ENCODE data around the gene S1PR4.

Gene S1PR4

GRCh38 chr19:3178377-3178972 is at the start of gene S1PR4:
Gene S1PR4, plus strand, starts transcription at chr19:3178769. Its CDS starts 24 bp downstream, at chr19:3178793.
- H3K4me3 ChIP-seq (ENCODE audit: low read length): peak within 1 kb of the TSS; percentile 66; the same call in 1 of the 2 replicates
- TF ChIP-seq ZNF274 (IDR thresholded peaks at IDR 0.05; ENCODE audit: low read depth, low read length): no peak

DNA sequence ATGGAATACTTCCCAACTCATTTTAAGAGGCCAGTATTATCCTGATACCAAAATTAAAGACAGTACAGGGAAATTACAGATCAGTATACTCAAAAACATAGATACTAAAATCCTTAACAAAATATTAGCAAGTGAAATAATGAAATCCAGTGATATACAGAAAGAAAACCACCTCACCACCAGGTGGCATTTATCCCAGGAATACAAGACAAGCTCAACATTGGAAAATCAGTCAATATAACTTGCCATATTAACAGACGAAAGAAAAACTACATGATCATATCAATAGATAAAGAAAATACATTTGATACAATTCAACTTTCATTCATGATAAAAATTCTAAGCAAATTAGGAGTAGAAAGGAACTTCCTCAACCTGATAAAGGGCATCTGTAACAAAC is 49.5 kb upstream of the S1PR4 start:
- no peak overlapping the region for H3K4me3 ChIP-seq (ENCODE audit: low read length)
- no peak for TF ChIP-seq ZNF274 (IDR thresholded peaks at IDR 0.05; ENCODE audit: low read depth, low read length)

- no peak for TF ChIP-seq ZNF274 (IDR thresholded peaks at IDR 0.05; ENCODE audit: low read depth, low read length)
- H3K4me3 ChIP-seq (ENCODE audit: low read length): no peak overlapping the region
Measured at GRCh38 chr19:3131168-3131567, 47.4 kb upstream of the S1PR4 start.

GRCh38 chr19:3132971-3133792 is 45.4 kb upstream of the S1PR4 start:
- TF ChIP-seq ZNF274 (IDR thresholded peaks at IDR 0.05; ENCODE audit: low read depth, low read length): no peak
- no peak overlapping the region for H3K4me3 ChIP-seq (ENCODE audit: low read length)

DNA sequence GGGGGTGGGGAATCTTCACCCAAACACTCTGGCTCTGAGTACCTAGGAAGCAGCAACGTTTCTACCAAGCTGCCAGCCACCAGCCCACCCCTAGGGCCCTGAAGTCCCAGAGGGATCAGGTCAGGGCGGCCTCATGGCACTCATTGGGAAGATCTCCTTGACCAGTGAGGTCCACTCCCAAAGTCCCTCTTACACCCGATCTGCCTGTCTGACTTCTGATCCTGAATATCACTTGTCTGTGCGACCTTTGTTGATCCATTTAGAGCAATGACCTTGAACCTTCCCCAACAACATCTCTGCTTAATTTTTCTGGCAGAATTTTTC is 44.8 kb upstream of the S1PR4 start:
- no peak for TF ChIP-seq ZNF274 (IDR thresholded peaks at IDR 0.05; ENCODE audit: low read depth, low read length)
- no peak overlapping the region for H3K4me3 ChIP-seq (ENCODE audit: low read length)

DNA sequence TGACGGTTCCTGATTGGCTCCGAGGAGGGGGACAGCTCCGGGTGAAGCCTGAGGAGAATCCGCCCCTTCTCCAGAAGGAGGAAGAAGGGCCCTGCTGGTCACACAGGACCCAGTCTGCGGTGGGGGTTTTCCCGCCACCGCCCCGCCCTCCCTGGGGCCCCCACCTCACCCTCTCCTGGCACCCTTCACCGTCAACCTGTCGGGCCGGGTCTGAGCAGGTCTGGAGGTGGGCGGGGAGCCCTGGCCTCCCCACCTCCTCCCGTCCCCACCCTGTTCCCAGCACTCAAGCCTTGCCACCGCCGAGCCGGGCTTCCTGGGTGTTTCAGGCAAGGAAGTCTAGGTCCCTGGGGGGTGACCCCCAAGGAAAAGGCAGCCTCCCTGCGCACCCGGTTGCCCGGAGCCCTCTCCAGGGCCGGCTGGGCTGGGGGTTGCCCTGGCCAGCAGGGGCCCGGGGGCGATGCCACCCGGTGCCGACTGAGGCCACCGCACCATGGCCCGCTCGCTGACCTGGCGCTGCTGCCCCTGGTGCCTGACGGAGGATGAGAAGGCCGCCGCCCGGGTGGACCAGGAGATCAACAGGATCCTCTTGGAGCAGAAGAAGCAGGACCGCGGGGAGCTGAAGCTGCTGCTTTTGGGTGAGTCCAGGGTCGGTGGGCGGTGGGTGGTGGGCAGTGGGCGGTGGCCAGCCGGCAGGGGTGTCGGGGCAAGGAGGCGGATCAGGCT is 42.4 kb upstream of the S1PR4 start, which contains the start of gene GNA15:
Gene GNA15, plus strand, starts transcription at position 73 of the 723 bp plus-strand sequence. Its CDS starts 418 bp downstream, at position 491.
- peak within 1 kb of the TSS; percentile 67; the same call in 1 of the 2 replicates for H3K4me3 ChIP-seq (ENCODE audit: low read length)
- no peak for TF ChIP-seq ZNF274 (IDR thresholded peaks at IDR 0.05; ENCODE audit: low read depth, low read length)

DNA sequence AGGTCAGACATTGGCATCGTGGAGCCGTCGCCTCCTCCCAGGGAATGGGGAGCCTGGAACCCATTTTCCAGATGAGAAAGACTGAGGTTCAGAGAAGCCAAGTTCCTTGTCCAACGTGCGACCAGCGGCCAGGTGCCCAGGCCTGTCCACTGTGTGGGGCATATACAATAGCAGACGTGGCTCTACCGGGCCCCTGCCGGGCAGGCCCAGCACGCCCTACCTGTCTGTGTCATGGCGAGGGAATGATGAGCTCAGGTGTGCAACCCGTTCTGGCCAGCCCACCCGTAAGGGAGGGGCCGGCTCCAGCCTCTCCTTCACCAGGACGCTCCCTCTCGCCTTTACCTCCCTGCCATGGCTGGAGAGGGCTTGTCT is 41.9 kb upstream of the S1PR4 start:
- no peak for TF ChIP-seq ZNF274 (IDR thresholded peaks at IDR 0.05; ENCODE audit: low read depth, low read length)
- H3K4me3 ChIP-seq (ENCODE audit: low read length): peak overlapping the region; percentile 67; the same call in 1 of the 2 replicates

GRCh38 chr19:3137119-3137518 is 41.5 kb upstream of the S1PR4 start:
- peak overlapping the region; percentile 67; the same call in 1 of the 2 replicates for H3K4me3 ChIP-seq (ENCODE audit: low read length)
- TF ChIP-seq ZNF274 (IDR thresholded peaks at IDR 0.05; ENCODE audit: low read depth, low read length): no peak

DNA sequence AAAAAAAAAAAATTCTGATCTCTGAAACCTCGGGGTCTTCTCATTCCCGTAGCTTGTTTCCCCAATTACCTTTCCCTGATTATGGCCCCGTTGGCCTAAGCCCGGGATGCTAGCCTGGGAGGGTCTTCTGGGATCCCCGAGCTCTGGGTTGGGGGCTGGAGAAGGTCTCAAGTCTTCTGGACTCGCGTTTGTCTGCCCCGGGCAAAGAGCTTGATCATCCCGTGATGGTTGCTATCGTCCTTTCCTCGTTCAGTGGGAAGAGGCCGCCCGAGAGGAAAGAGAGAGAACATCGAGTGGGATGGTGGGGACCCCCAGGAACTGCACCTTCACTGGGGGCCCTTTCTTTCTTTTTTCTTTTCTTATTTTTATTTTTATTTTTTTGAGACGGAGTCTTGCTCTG is 40.3 kb upstream of the S1PR4 start:
- TF ChIP-seq ZNF274 (IDR thresholded peaks at IDR 0.05; ENCODE audit: low read depth, low read length): no peak
- no peak overlapping the region for H3K4me3 ChIP-seq (ENCODE audit: low read length)

GRCh38 chr19:3140667-3141038 is 37.9 kb upstream of the S1PR4 start:
- H3K4me3 ChIP-seq (ENCODE audit: low read length): no peak overlapping the region
- TF ChIP-seq ZNF274 (IDR thresholded peaks at IDR 0.05; ENCODE audit: low read depth, low read length): no peak

DNA sequence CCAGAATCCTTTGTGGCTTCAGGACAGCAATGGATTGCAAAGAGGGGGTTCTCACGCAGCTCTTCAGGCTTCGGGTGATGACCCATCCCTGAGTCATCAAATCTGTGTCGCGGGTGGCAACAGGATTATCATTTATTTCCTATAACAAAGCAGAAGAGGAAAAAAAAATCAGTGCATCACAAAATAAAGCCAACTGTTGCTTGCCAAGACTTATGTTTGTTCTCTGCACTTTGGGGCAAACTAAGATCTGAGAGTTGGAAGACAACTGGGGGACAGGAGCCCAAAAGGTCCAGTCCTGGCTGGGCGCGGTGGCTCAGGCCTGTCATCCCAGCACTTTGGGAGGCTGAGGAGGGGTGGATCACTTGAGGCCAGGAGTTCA is 36.3 kb upstream of the S1PR4 start:
- H3K4me3 ChIP-seq (ENCODE audit: low read length): no peak overlapping the region
- TF ChIP-seq ZNF274 (IDR thresholded peaks at IDR 0.05; ENCODE audit: low read depth, low read length): no peak

GRCh38 chr19:3142781-3143337 is 35.7 kb upstream of the S1PR4 start:
- no peak for TF ChIP-seq ZNF274 (IDR thresholded peaks at IDR 0.05; ENCODE audit: low read depth, low read length)
- H3K4me3 ChIP-seq (ENCODE audit: low read length): no peak overlapping the region

DNA sequence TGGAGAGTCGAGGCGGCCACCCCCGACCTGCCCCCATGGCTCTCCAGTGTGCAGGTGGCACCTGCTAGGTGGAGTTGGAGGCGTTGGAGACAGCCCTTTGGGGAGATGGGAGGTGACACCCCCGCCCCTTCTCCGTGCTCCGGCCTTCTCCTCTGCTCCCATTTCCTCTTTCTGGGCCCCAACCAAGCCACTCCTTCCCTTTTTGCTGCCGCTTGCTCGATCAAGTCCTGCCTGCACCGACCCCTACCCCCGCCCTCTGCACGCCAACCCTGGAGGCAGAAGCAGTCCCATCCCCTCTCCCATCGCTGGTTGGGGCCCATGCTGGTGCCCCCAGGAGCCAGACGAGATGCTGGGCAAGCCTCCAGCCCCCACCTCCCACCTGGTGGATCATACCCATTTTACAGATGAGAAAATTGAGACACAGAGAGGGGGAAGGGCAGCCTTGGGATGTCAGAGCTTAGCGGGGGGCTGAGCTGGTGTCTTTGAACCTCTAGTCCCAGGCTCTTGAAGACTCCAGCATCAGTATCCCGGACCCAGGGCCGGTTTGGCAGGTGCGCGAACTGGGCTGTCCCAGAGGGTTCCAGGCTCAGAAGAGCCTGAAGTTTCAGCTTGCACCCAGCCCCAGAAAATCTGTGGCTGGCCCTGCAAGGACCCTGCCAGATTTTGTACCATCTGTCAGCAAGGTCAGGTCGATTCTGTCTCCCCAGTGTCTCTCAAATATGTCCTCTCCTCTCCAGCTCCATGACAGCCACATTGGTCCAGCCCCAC is 32.5 kb upstream of the S1PR4 start:
- TF ChIP-seq ZNF274 (IDR thresholded peaks at IDR 0.05; ENCODE audit: low read depth, low read length): no peak
- no peak overlapping the region for H3K4me3 ChIP-seq (ENCODE audit: low read length)

DNA sequence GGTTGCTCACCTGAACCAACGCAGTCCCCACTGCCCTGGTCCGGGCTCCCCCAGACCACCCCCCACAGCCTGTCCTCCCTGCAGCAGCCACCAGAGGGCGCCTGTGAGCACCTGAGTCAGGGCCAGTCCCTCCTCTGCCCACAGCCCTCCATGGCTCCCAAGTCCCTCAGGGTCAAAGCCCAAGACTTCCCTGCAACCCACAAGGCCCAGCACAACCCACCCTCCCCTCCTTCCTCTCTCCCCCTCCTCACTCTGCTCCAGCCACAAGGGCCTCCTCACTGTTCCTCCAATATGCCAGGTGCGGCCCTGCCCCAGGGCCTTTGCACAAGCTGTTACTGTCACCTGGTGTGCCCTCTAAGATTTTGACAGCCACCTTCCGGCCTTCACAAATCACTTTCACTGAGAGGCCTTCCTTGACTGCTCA is 31.9 kb upstream of the S1PR4 start:
- TF ChIP-seq ZNF274 (IDR thresholded peaks at IDR 0.05; ENCODE audit: low read depth, low read length): no peak
- no peak overlapping the region for H3K4me3 ChIP-seq (ENCODE audit: low read length)

All from GM08714 (cell line).